ENCODE results near the gene CTNNBL1.

GRCh38 chr20:37913567-37914366 lies 219.9 kb downstream of the CTNNBL1 start:
- TF ChIP-seq EP300 (IDR thresholded peaks at IDR 0.05) = no peak
- TF ChIP-seq CTCF (IDR thresholded peaks at IDR 0.05) = no peak
- TF ChIP-seq POLR2A (IDR thresholded peaks at IDR 0.05; ENCODE audit: low read depth) = no peak
- no peak for TF ChIP-seq POLR2AphosphoS5 (IDR thresholded peaks at IDR 0.05)

Data from esophagus muscularis mucosa (tissue), 4 donors.